GM13976 (cell line): Measurements from ENCODE around the gene IFNA8.

Experiments
- DNase-seq: peaks from one replicate; pipeline ENCODE4 v3.0.0; 2012; ENCODE audit warnings: low spot score
- CTCF ChIP-seq: IDR thresholded peaks from 2 replicates; pipeline ENCODE4 v1.5.1; 2012; ENCODE audit warnings: borderline replicate concordance, mild to moderate bottlenecking; ENCODE audit not compliant: insufficient read depth; ENCODE audit errors: extremely low read depth, missing control alignments, control extremely low read depth
- in situ Hi-C: fragments of 300-500 bp; cut with MboI; formaldehyde crosslinking; loops from one replicate; pipeline ENCODE4 v1.12.0; 2022; ENCODE audit warnings: low sequenced_read_pairs, mixed read lengths, inconsistent platforms; ENCODE audit not compliant: unreplicated experiment

IFNA8 gene

DNA sequence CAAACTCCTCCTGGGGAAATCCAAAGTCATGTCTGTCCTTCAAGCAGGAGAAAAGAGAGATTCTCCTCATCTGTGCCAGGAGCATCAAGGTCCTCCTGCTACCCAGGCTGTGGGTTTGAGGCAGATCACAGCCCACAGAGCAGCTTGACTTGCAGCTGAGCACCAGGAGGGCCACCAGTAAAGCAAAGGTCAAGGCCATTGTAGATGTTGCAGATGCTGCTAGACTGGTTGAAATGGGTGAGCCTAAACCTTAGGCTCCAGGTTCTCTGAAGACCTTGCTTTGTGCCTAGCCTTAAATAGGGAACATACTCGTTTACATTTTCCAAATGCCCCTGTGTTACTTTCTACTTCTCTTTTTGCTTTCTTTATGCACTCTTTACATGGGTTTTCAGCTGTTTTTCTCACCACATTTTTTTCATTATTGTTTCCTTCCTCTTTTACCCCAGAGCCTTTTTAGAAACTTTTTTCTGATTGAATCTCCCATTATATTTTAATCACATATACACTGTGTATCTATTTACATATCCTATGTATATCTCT is 23.7 kb upstream of the IFNA8 start, which contains the start of gene IFNA2:
Gene IFNA2 (minus strand): TSS at position 268 of the 540 bp plus-strand sequence. CDS start 69 bp downstream, at position 199.
- no peak for TF ChIP-seq CTCF
- no peak for DNase-seq
- in situ Hi-C loops: no loop called here

- no peak for DNase-seq
- in situ Hi-C loops: loop anchor here (10.0 kb wide), 1 partner anchor 67 kb away; no protein-coding TSS in a partner anchor
- no peak for TF ChIP-seq CTCF
Measured at GRCh38 chr9:21392270-21392669, 16.6 kb upstream of the IFNA8 start.

GRCh38 chr9:21395778-21396717 is 12.9 kb upstream of the IFNA8 start:
- TF ChIP-seq CTCF: peak; percentile 90
- peak; percentile 56 for DNase-seq
- in situ Hi-C loops: loop anchor here (10.0 kb wide), 1 partner anchor 71 kb away; no protein-coding TSS in a partner anchor

DNA sequence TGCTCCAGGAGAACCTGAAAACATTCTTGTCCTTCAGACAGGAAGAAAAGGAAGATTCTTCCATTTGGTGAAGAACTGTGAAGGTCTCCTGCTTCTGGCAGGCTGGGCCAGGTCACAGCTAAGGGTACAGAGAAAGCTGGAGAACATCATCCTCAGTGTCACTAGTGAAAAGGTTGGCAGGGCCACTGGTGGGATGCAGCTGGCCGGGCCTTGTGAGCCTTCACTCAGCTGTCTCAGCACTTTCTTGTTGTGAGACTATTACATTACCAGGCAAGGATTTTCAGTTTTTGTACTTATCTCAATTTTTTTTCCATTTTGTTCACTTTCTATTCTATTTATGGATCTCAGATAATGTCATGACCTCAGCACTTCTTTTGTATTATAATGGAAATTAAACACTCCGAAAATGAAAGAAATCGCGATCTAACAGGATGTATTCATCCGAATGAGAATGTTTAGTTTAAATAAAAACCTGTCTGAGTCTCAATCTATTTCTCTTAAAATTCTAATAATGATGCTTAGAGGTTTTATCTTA is 9.9 kb upstream of the IFNA8 start:
- DNase-seq: no peak
- in situ Hi-C loops: loop anchor here (10.0 kb wide), 1 partner anchor 74 kb away; no protein-coding TSS in a partner anchor
- no peak for TF ChIP-seq CTCF

DNA sequence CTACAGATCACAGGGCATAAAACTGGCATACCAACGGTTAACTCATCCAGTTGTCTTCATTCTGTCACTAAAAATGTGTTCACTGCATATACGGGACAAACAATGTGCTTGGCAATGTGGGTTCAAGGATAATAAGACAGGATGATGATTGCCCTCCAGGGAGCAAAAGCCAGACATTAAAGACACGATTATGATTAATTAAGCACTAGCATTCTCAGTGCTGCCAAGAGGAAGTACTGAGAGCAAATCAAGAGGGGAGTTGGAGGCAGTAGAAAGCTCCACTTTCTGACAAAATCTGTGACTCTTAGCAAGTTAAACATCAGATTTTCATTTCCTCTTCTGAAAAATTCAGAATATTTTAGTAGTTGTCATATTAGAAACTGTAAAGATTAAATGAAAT is 9.0 kb upstream of the IFNA8 start:
- TF ChIP-seq CTCF: no peak
- no peak for DNase-seq
- in situ Hi-C loops: loop anchor here (10.0 kb wide), 1 partner anchor 75 kb away; no protein-coding TSS in a partner anchor
